Vein endothelial cell (primary cell): ENCODE results near the gene ETDA. TPM values are rescaled to one million over a fixed set of nuclear protein-coding genes. Genes with fewer than 3 reads are reported as not detected.

Experiments used
- total RNA-seq: library from RNA; depleted of rRNA; stranded (reverse); fragments of >200 nt; gene quantifications from 2 replicates; pipeline ENCODE4 v1.2.3, GENCODE V29; 2012

Gene ETDA
- not detected in 2 replicates for total RNA-seq

GRCh38 chrX:135252011-135252518 is at the start of gene ETDA:
Gene ETDA, plus strand, starts transcription at chrX:135252061. Its CDS starts 1,216 bp downstream, at chrX:135253277.

Other genes with a start within 250 kb of the ETDA start
- 11.3 and 12.1 TPM in 2 replicates for gene RTL8B, start 229.5 kb upstream of the ETDA start, total RNA-seq
- gene RTL8C, start 219.7 kb upstream of the ETDA start, total RNA-seq: 36.2 and 62.1 TPM in 2 replicates
- 7.8 and 10.6 TPM in 2 replicates for gene RTL8A, start 199.9 kb upstream of the ETDA start, total RNA-seq
- 0.19 and 0.33 TPM in 2 replicates for gene SMIM10L2B, start 153.3 kb upstream of the ETDA start, total RNA-seq
- gene ETDB, start 131.5 kb upstream of the ETDA start, total RNA-seq: not detected in 2 replicates
- not detected in 2 replicates for gene CT55, start 80.7 kb upstream of the ETDA start, total RNA-seq
- gene ETDC, start 57.4 kb downstream of the ETDA start, total RNA-seq: not detected in 2 replicates
- gene ZNF75D, start 92.0 kb downstream of the ETDA start, total RNA-seq: 6.9 and 9.8 TPM in 2 replicates
- gene ZNF449, start 92.7 kb downstream of the ETDA start, total RNA-seq: 11.8 and 16.2 TPM in 2 replicates
- 1.3 TPM in 2 replicates for gene SMIM10L2A, start 169.9 kb downstream of the ETDA start, total RNA-seq